Measurements from ENCODE around the gene ORMDL3.

GRCh38 chr17:39919087-39919683 lies 8.2 kb downstream of the ORMDL3 start:
- no peak for TF ChIP-seq KLF1 (tag by site-specific recombination; IDR thresholded peaks at IDR 0.05)
- TF ChIP-seq SCRT2 (tag by site-specific recombination; IDR thresholded peaks at IDR 0.05): no peak
- TF ChIP-seq ZNF398 (tag by site-specific recombination; IDR thresholded peaks at IDR 0.05): no peak
- TF ChIP-seq ZNF423 (tag by site-specific recombination; IDR thresholded peaks at IDR 0.05): no peak
- TF ChIP-seq CTCF (tag by site-specific recombination; IDR thresholded peaks at IDR 0.05): no peak
- TF ChIP-seq ZNF354C (tag by site-specific recombination; IDR thresholded peaks at IDR 0.05; ENCODE audit: borderline replicate concordance, low read depth): no peak
- no peak for TF ChIP-seq ZNF670 (tag by site-specific recombination; IDR thresholded peaks at IDR 0.05; ENCODE audit: low read depth)
- no peak for TF ChIP-seq ZFP37 (tag by site-specific recombination; IDR thresholded peaks at IDR 0.05)
- no peak for TF ChIP-seq ZNF114 (tag by site-specific recombination; IDR thresholded peaks at IDR 0.05)
- no peak for TF ChIP-seq ZNF837 (tag by site-specific recombination; IDR thresholded peaks at IDR 0.05)
- no peak for TF ChIP-seq ZNF558 (tag by site-specific recombination; IDR thresholded peaks at IDR 0.05)
- no peak for TF ChIP-seq KLF16 (tag by site-specific recombination; IDR thresholded peaks at IDR 0.05)
